HG02870 (cell line): ENCODE results near the gene PIR.
A peak's percentile ranks its signal among the peaks of the same experiment; 100 is the strongest.

Source experiments
- ATAC-seq: cut with Tn5 transposase; IDR thresholded peaks from one replicate; pipeline ENCODE4 v1.9.1; 2021; ENCODE audit warnings: mild to moderate bottlenecking, moderate library complexity; ENCODE audit not compliant: unreplicated experiment

The PIR gene

DNA sequence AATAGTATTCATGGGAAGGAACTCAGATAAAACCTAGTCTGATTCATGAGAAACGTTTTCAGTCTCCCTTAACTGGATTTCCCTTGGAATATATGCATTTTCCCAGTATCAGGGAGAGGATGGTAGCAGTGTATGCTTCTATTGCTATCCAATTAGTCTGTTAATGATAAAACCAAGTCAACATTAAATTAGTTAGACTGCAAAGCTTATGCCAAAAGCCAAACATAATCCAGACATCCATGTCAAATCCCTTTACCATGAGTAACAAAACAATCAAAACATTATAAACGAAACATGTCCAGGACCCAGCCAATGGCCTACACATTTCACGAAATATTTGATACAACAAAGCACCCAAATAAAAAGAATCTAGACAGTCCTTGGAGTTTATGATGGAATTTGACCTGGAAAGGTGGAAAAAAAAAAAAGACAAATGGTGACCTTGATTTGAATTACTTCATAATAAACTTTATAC, 74.4 kb downstream of the PIR start:
- ATAC-seq, result no peak

DNA sequence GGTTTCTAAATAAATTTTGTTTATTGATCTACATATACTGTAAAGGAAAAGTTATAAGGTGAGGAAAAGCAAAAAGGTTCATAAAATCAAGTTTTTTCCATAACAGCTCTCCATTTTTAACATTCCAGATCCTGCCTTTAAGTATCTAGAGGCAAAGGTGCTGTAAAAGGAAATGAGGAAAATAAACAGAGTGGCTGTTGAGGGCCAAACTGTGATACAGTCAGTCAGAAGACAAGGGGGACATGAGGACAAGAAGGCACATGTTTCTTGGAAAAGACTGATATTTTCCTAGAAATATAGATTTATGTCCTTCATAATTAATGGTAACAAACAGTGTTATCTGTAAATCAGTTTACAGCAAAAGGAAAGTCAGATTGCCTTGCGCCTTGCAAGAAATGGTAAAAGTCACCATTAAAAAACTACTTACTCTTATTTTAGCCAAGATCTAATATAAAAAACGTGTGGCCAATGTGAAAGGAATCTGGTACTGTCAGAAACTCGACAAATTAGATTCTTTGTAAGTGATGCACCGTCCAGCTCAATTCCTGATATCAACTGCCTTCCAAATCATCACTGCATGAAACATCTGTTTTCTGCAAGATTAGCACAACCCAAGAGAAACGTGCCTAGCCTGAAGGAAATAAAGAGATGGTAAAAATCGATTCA, 75.0 kb downstream of the PIR start:
- ATAC-seq, result no peak

DNA sequence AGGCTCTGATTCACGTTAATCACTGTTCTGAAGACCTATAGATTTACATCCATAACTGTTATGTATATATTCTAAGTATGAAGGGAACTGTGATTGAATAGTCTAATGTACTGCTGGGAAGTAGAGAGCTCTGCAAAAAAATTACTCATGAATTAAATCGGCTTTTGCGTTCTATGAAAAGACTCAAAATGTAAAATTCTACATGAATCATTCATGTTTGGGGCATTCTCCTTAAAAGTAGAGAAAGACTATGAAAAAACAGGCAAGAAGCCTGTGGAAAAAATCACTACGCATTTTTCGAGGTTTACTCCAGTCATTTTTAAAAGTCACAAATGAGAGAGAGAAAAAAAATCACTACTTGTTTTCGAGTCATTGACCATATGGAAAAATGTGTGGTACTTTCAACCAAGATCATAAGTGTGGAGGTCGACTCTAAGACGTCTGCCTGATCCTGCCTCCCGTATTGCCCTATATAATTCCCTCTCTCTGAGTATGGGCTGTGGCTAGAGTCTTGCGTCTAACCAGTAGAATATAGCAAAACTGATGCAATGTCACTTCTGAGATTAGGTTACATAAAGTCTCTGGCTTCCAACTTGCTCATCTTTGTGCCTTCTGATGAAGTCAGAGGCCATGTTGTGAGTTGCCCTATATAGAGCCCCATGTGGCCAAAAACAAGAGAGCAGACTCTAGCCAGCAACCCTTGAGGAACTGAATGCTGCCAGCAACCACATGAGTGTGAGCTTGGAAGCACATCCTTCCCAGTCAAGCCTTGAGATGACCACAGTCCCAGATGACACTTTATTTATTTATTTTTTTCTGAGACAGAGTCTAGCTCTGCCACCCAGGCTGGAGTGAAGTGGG, 76.8 kb downstream of the PIR start:
- ATAC-seq, result peak; percentile 83

- no peak for ATAC-seq
Observed at GRCh38 chrX:15413101-15413500, 80.0 kb downstream of the PIR start.

- ATAC-seq, result no peak
Observed at GRCh38 chrX:15410947-15411346, 82.2 kb downstream of the PIR start.

- ATAC-seq, result no peak
Observed at GRCh38 chrX:15410430-15410829, 82.7 kb downstream of the PIR start.

DNA sequence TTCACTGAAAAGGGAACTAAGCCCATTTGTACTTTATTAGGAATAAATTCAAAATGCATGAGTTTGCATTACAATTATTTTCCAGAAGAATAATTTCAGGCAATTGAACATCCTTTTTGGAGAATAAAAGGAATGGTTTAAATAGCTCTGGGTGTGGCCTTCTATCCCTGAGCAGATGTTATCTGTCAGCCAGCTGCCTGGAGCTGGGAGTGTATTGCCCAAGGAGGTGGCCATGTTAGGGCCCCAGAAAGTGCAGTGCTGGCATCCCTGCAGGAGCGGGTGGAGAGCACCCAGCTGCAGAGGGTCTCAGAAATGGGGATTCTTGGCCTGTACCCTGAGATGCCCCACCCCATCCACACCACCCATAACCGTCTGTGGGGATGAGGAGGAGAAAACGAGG, 87.3 kb downstream of the PIR start:
- ATAC-seq, result no peak

DNA sequence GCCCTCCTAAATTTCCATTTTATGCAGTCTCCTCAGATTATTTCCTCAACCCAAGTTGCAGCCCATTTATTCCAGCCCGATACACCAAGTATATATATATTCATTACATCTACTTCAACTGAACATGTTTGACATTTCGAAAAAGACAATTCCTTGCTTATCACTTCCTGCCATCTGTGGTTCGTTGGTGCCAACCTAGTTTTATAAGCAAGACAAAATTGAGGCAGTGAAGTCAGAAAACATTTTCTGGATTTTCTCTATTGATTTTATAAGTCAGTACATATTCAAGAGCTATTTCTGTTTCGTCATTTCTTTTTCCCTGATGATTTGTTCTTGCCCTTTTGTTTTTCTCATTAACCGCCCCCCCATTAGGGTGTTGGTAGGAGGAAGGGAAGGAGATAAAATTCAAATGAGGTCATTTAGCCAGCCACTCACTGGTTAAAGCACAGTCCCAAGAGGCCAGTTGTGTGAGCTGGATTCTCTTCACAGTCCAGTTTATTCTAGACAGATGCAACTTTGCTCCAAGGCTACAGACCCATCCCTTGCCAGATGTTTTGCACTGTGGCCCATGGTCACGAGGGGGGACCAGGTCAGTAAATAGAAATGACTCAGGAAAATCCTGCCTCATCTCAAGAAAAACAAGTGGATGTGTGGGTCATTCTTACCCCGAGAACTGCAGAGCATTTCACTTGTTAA, 88.6 kb downstream of the PIR start:
- ATAC-seq, result no peak

DNA sequence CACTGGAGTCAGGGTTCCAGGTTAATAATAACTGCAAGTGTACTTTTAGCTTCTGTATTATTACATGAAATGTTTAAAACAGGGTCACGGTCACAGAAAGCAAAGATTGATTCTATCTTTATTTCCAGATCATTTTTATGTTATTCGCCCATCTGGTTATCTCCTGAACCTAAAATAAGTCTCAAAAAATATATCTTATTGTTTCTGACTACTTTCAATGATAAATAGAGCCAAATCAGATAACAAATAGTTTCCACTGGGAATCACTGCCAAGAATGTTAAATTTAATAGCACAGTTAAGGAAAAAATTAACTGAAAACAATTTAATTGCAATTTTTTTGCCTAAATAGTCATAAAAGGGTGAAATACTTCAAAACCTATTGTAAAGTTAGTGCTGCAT, 91.8 kb downstream of the PIR start:
- no peak for ATAC-seq

DNA sequence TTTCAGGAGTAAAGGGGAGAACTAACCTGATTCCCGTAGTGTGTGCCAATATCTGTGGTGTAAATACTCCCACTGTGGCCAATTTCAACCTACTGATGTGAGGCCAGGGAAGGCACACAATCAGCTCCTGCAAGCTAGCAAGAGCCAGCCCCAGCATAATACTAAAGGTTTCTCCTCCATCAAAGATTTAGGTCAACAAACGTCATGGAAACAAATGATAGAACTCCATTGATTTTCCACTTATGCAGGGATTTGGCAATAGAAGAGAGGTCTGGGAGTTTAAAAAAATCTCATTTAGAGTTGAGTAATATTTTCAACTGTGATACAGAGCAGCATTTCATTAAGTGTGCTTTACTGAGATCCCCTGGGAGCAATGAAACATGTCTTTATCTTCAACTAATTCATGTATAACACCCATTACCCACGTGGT, 93.2 kb downstream of the PIR start:
- ATAC-seq, result no peak

- ATAC-seq, result no peak
Observed at GRCh38 chrX:15398874-15399273, 94.3 kb downstream of the PIR start.

- no peak for ATAC-seq
Observed at GRCh38 chrX:15395789-15396188, 97.3 kb downstream of the PIR start.

GRCh38 chrX:15391850-15392249, 101.3 kb downstream of the PIR start:
- no peak for ATAC-seq

- no peak for ATAC-seq
Observed at GRCh38 chrX:15384304-15384703, 108.8 kb downstream of the PIR start, which contains the start of gene VEGFD. VEGFD (minus strand) TSS chrX:15384413; CDS start chrX:15383946, 467 bp downstream.

DNA sequence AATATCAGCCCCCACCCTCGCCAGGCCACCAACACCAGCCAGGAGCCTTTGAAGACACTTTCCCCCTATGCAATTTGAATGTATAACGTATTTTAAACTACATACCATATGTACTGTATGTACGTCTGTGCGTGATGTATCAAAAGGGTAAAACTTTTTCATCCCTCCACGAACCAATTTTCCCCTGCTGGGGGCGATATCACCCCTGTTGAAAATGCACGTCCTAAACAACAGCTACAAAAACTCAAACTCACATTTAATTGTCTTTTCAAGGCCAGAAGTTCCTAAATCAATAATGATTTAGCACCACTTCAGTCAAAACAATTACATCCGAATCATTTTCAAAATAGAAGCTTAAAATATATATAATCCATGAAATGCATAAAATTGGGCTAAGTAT, 110.3 kb downstream of the PIR start:
- no peak for ATAC-seq

GRCh38 chrX:15376956-15377355, 116.2 kb downstream of the PIR start:
- ATAC-seq, result no peak

DNA sequence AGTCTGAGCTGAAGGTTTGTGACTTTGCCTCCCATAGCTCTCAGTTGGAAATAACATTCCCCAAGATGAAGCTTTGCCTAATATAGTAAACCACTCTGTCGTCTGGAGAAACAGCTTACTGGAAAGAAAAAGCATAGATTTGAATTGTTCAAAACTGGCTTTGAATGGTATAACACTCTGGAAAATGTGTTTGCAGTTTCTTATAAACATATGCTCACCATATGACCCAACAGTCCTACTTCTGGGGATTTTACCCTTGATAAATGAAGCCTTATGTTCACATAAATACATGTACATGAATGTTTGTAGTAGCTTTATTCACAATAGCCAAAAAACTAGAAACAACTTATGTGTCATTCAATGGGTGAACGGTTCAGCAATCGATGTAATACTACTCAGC, 119.2 kb downstream of the PIR start:
- no peak for ATAC-seq

DNA sequence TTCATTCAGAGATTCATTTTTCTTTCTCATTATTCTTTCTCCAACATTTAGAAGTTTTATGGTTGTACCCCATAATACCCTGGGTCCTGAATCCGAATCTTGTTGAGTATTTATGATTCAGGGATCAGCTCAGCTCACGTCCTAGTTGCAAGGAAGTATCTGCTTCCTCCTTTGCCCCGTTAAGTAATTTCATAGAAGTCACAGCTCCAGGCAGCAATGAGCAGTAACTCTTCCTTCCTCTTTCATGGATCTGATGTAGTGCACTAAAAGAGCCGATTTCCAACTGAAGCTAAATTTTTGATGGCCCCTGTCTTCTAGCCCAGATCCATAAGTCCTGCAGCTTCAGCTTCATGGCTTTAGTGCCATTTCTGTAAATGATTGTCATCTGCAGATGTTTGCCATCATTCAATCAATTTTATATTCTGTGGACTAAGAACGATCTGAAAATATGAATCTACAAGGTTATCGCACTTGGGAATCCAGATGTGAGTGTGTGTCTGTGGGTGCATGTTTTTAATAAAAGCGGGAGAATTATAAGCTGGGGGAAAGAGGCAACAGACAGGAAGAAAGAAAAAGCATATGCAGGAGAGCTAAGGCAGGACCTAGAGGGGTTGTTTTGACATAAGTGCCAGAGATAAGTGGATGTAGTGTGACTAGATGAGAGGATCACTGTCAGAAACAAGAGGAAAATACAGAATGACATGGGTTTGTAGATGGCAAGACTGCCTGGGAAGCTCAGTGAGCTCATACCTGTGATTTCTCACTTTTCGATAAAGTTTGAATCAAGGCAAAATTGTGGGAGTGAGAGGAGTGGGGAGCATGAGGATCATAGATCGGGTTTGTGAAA, 126.4 kb downstream of the PIR start:
- no peak for ATAC-seq

- ATAC-seq, result no peak
Observed at GRCh38 chrX:15359701-15360100, 133.4 kb downstream of the PIR start.

GRCh38 chrX:15358533-15358932, 134.6 kb downstream of the PIR start:
- peak; percentile 60 for ATAC-seq

DNA sequence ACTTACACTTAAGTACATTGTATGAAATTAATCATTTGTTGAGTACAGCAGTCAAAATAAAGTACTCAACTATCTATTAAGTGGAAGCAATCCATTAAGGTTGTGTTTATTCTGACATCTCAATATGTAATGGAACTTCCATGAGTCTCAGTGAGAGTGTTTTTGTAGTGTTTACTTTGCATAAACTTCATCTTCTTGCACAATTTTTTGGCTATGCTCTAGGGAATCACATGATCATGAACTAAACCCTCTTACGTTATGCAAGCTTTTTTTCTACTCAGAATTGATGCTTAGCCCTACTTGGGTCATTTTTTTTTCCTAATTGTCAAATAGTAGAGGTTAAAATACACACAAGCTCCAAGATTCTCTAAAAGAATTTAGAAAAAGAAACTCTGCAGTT, 136.7 kb downstream of the PIR start:
- ATAC-seq, result no peak
